NCI-H2196 treated with DMSO at 0.1 percent for 48 hours (cell line): ENCODE data around the gene G2E3.

Experiments
- DNase-seq: peaks from one replicate; lab custom pipeline; 2025; ENCODE audit not compliant: unreplicated experiment; lab: John Stamatoyannopoulos, UW

Gene G2E3

GRCh38 chr14:30655124-30655523, 96.2 kb downstream of the G2E3 start:
- DNase-seq: no peak

GRCh38 chr14:30655658-30656057, 96.7 kb downstream of the G2E3 start:
- DNase-seq: no peak

DNA sequence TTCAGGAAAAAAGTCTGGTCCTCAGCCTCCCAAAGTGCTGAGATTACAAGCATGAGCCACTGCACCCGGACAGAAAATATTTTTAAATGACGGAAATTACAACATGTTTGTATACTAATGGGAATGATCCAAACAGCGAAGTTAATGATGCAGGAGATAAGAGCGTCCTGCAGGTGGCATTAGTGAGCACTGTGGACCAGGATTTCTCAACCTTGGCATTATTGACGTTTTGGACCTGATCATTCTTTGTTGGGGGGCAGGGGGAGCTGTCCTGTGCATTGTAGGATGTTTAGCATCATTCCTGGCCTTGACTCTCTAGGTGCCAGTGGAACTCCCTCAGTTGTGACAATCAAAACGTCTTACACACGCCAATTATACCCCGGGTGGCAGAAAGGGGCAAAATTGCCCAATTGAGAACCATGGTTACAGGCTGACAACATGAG, 97.3 kb downstream of the G2E3 start:
- DNase-seq: no peak

GRCh38 chr14:30657050-30657449, 98.1 kb downstream of the G2E3 start:
- DNase-seq: no peak

DNA sequence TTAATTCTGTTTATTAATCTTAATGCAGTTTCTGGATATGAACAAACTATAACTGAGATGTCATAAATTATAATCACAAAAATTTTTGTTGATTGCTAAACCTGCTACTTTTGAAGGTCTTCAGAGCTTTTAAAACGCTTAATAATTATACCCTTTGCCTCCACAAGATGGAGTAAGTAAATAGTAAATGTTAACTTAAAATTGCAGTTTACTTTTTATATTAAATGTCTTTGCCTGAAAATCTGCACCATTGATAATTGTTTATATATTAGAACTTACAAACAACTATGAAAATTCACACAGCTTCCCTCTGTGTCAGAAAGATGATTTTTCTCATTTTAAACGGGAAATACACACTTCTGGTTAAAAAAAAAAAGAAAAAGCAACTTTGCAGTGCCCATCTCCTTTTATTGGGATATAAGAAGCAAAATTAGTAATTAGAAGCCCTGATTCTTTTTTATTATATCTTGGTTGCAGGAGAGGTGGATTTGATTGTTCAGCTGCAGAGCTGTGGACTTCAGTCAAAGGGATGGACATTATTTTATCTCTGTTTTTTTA, 98.7 kb downstream of the G2E3 start:
- DNase-seq: no peak

DNA sequence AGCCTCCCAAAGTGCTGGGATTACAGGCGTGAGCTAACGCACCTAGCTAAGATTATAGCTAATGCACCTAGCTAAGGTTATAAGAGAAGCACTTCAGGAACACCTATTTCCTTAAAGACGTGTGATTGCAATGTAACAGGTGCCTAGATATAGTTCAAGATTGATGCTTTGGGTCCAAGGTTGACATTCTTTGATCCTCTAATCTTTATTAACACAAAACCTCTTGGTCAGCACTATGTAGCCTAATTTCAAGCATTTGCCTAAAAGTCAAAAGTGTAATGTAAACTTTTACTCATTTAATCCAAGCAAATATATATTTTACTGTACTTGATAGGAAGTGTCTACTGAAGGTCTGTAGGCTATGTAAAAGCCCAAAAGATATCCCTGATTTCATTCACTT, 99.7 kb downstream of the G2E3 start:
- DNase-seq: no peak

- DNase-seq: no peak
Observed at GRCh38 chr14:30669594-30669993, 110.6 kb downstream of the G2E3 start.
